A549 (cell line): ENCODE measurements around the gene ENGASE. TPM values are rescaled to one million over a fixed set of nuclear protein-coding genes. Genes with fewer than 3 reads are reported as not detected.
A peak's percentile ranks its signal among the peaks of the same experiment; 100 is the strongest.

Experiments
- ATAC-seq, 2 experiments: fragments of 200-7000 bp in 1 of 2; fragments of >200 bp in 1 of 2; cut with Nextera tagmentation in 1 of 2; cut with Tn5 transposase in 1 of 2; 3 replicates each; pipeline versions ENCODE4 v1.8.0 to v1.9.1; 2018 to 2020; ENCODE audit warnings: mild to moderate bottlenecking in 1 of 2, moderate library complexity in 1 of 2
- CTCF ChIA-PET: fragments of 300-600 bp; sonication (Branson Sonifier 250); formaldehyde crosslinking; extraction: SDS; loops from one replicate; lab custom pipeline; 2021; ENCODE audit warnings: antibody characterized with exemption, inconsistent platforms; lab: Yijun Ruan, JAX
- POLR2A ChIA-PET: fragments of 350-600 bp; formaldehyde crosslinking; extraction: SDS; loops from one replicate; lab custom pipeline; 2021; ENCODE audit warnings: antibody characterized with exemption, inconsistent platforms; lab: Yijun Ruan, JAX
- DNase-seq, 2 experiments: peaks; one replicate each; pipeline versions ENCODE4 v3.0.0 to v3.0.0-alpha.2; 2011 to 2016; ENCODE audit warnings: low read depth in 1 of 2, low spot score in 1 of 2
- FAIRE-seq: peaks from 2 replicates; lab custom pipeline; 2011; peaks lifted over from hg19 to GRCh38; lab: Jason Lieb, UNC
- H3K27ac ChIP-seq, 2 experiments: fragments of >200 bp; sonication (Bioruptor Twin); formaldehyde crosslinking; 3 replicates each; pipeline ENCODE4 v1.5.1; 2016 to 2017
- H3K4me1 ChIP-seq: fragments of >200 bp; sonication (Bioruptor Twin); formaldehyde crosslinking; 3 replicates; pipeline ENCODE4 v1.6.1; 2016
- H3K4me2 ChIP-seq: fragments of >200 bp; sonication (Bioruptor Twin); formaldehyde crosslinking; 3 replicates; pipeline ENCODE4 v1.6.1; 2016
- H3K4me3 ChIP-seq: fragments of >200 bp; sonication (Bioruptor Twin); formaldehyde crosslinking; 3 replicates; pipeline ENCODE4 v1.5.1; 2016
- H3K9me3 ChIP-seq: fragments of >200 bp; sonication (Bioruptor Twin); formaldehyde crosslinking; 3 replicates; pipeline ENCODE4 v1.6.1; 2016
- BHLHE40 ChIP-seq: IDR thresholded peaks from 2 replicates; pipeline ENCODE4 v1.6.1; 2012; ENCODE audit warnings: low read depth, low read length, inconsistent platforms
- CBX8 ChIP-seq: fragments of 200-600 bp; sonication (generic); IDR thresholded peaks from 2 replicates; pipeline ENCODE4 v1.6.1; 2016
- CEBPB ChIP-seq, 2 experiments: fragments of >200 bp in 1 of 2; sonication (Bioruptor Twin) in 1 of 2; formaldehyde crosslinking in 1 of 2; IDR thresholded peaks; 2 replicates each; pipeline ENCODE4 v1.6.1; 2012 to 2016
- CHD2 ChIP-seq: fragments of 150-350 bp; IDR thresholded peaks from 2 replicates; pipeline ENCODE4 v1.6.1; 2014; ENCODE audit warnings: low read length; ENCODE audit not compliant: partially characterized antibody
- CHD4 ChIP-seq: fragments of 200-600 bp; sonication (generic); IDR thresholded peaks from 2 replicates; pipeline ENCODE4 v1.6.1; 2016; ENCODE audit warnings: antibody characterized with exemption, mild to moderate bottlenecking, borderline replicate concordance
- EHMT2 ChIP-seq: fragments of 200-600 bp; sonication (generic); IDR thresholded peaks from 2 replicates; pipeline ENCODE4 v1.6.1; 2016; ENCODE audit warnings: antibody characterized with exemption, low read depth, mild to moderate bottlenecking, moderate library complexity
- ESRRA ChIP-seq: fragments of 150-350 bp; IDR thresholded peaks from 2 replicates; pipeline ENCODE4 v1.6.1; 2014; ENCODE audit warnings: mild to moderate bottlenecking, low read length, borderline replicate concordance
- FOSB ChIP-seq: fragments of 250-450 bp; sonication (Bioruptor Pico); IDR thresholded peaks from 2 replicates; pipeline ENCODE4 v1.5.0; 2020; ENCODE audit warnings: mild to moderate bottlenecking, moderate library complexity
- FOSL2 ChIP-seq, 2 experiments: fragments of 450-650 bp in 1 of 2; fragments of >200 bp in 1 of 2; sonication (Bioruptor Twin) in 1 of 2; formaldehyde crosslinking; IDR thresholded peaks; 2 replicates each; pipeline versions ENCODE4 v1.5.0 to v1.6.1; 2016 to 2020; ENCODE audit warnings: mild to moderate bottlenecking in 1 of 2, moderate library complexity in 1 of 2
- FOXS1 ChIP-seq: fragments of 250-450 bp; sonication (Bioruptor Pico); IDR thresholded peaks from 2 replicates; pipeline ENCODE4 v1.5.0; 2020; ENCODE audit warnings: mild to moderate bottlenecking, moderate library complexity
- GATA3 ChIP-seq: IDR thresholded peaks from 2 replicates; pipeline ENCODE4 v1.6.1; 2012; ENCODE audit warnings: borderline replicate concordance
- HEYL ChIP-seq: fragments of 250-450 bp; sonication (Bioruptor Pico); IDR thresholded peaks from 2 replicates; pipeline ENCODE4 v1.8.0; 2021; ENCODE audit warnings: mild to moderate bottlenecking, moderate library complexity
- HOXB13 ChIP-seq: fragments of 250-450 bp; sonication (Bioruptor Pico); IDR thresholded peaks from 2 replicates; pipeline ENCODE4 v1.5.0; 2020; ENCODE audit warnings: low read depth, mild to moderate bottlenecking, moderate library complexity
- HOXB5 ChIP-seq: fragments of 250-450 bp; sonication (Bioruptor Pico); IDR thresholded peaks from 2 replicates; pipeline ENCODE4 v1.5.0; 2020; ENCODE audit warnings: mild to moderate bottlenecking, moderate library complexity
- JUN ChIP-seq, 2 experiments: fragments of >200 bp; sonication (Bioruptor Twin); formaldehyde crosslinking; IDR thresholded peaks; 2 replicates in 1 of 2; 3 replicates in 1 of 2; pipeline ENCODE4 v1.6.1; 2016 to 2017
- JUNB ChIP-seq: fragments of >200 bp; sonication (Bioruptor Twin); formaldehyde crosslinking; IDR thresholded peaks from 2 replicates; pipeline ENCODE4 v1.6.1; 2016
- KDM1A ChIP-seq: fragments of 200-600 bp; sonication (generic); IDR thresholded peaks from 2 replicates; pipeline ENCODE4 v1.6.1; 2016; ENCODE audit warnings: low read depth, mild to moderate bottlenecking
- KDM5A ChIP-seq: fragments of 200-600 bp; sonication (generic); IDR thresholded peaks from 2 replicates; pipeline ENCODE4 v1.6.1; 2016; ENCODE audit warnings: antibody characterized with exemption, mild to moderate bottlenecking
- MAFK ChIP-seq: fragments of 450-650 bp; IDR thresholded peaks from 2 replicates; pipeline ENCODE4 v1.6.1; 2014; ENCODE audit not compliant: partially characterized antibody
- MAZ ChIP-seq: fragments of 150-350 bp; IDR thresholded peaks from 2 replicates; pipeline ENCODE4 v1.6.1; 2014; ENCODE audit warnings: antibody characterized with exemption, low read depth, low read length, borderline replicate concordance
- NPAS2 ChIP-seq: fragments of 250-450 bp; sonication (Bioruptor Pico); IDR thresholded peaks from 2 replicates; pipeline ENCODE4 v1.8.0; 2022; ENCODE audit warnings: mild to moderate bottlenecking, moderate library complexity, borderline replicate concordance
- NR3C1 ChIP-seq: fragments of >200 bp; sonication (Bioruptor Twin); formaldehyde crosslinking; IDR thresholded peaks from 3 replicates; pipeline ENCODE4 v1.6.1; 2017
- PHF8 ChIP-seq: fragments of 200-600 bp; sonication (generic); IDR thresholded peaks from 2 replicates; pipeline ENCODE4 v1.6.1; 2016; ENCODE audit warnings: low read depth, mild to moderate bottlenecking, antibody characterized with exemption, moderate library complexity, borderline replicate concordance
- POLR2A ChIP-seq: IDR thresholded peaks from 2 replicates; pipeline ENCODE4 v1.6.1; 2012; ENCODE audit warnings: mild to moderate bottlenecking, low read length
- RARB ChIP-seq: fragments of 250-450 bp; sonication (Bioruptor Pico); IDR thresholded peaks from 2 replicates; pipeline ENCODE4 v1.8.0; 2021; ENCODE audit warnings: mild to moderate bottlenecking, moderate library complexity
- RCOR1 ChIP-seq: fragments of 150-350 bp; IDR thresholded peaks from 2 replicates; pipeline ENCODE4 v1.6.1; 2014; ENCODE audit warnings: antibody characterized with exemption, low read length, low read depth
- RFX5 ChIP-seq: fragments of 450-650 bp; IDR thresholded peaks from 2 replicates; pipeline ENCODE4 v1.7.1; 2014; ENCODE audit warnings: antibody characterized with exemption, mild to moderate bottlenecking, moderate library complexity
- SMC3 ChIP-seq: fragments of >200 bp; sonication (Bioruptor Twin); formaldehyde crosslinking; IDR thresholded peaks from 3 replicates; pipeline ENCODE4 v1.6.1; 2018; ENCODE audit warnings: inconsistent platforms
- TFCP2L1 ChIP-seq: fragments of 250-450 bp; sonication (Bioruptor Pico); IDR thresholded peaks from 2 replicates; pipeline ENCODE4 v1.5.0; 2021; ENCODE audit warnings: mild to moderate bottlenecking
- TP53 ChIP-seq: fragments of 250-450 bp; sonication (Bioruptor Pico); IDR thresholded peaks from 2 replicates; pipeline ENCODE4 v1.5.0; 2021; ENCODE audit warnings: mild to moderate bottlenecking, moderate library complexity
- ZFP36 ChIP-seq: fragments of 450-650 bp; IDR thresholded peaks from 2 replicates; pipeline ENCODE4 v1.6.1; 2014; ENCODE audit warnings: borderline replicate concordance; ENCODE audit not compliant: partially characterized antibody
- ZNF302 ChIP-seq: fragments of 250-450 bp; sonication (Bioruptor Pico); IDR thresholded peaks from 2 replicates; pipeline ENCODE4 v1.9.0; 2021; ENCODE audit warnings: inconsistent platforms, mild to moderate bottlenecking, moderate library complexity
- WGBS: methylation state at CpG from one replicate; pipeline ENCODE4 v1.1.6; 2017; ENCODE audit errors: missing lambda C conversion rate; 5-methylcytosine and 5-hydroxymethylcytosine counted together
- polyA plus RNA-seq, 4 experiments: library from polyadenylated mRNA; depleted of rRNA in 3 of 4; stranded (reverse); fragments of >200 nt; fragmentation: RNase III in 1 of 4; extraction: RNeasy Plus Mini Kit Qiagen cat#74134 plus additional on column Dnase treatment in 1 of 4; gene quantifications; 2 replicates in 3 of 4; 3 replicates in 1 of 4; pipeline ENCODE4 v1.2.3, GENCODE V29; 2011 to 2017
- TF ChIP-seq, protein P1 (sequence below): IDR thresholded peaks from 2 replicates; pipeline ENCODE4 v1.6.1; 2012; ENCODE audit warnings: low read depth, borderline replicate concordance
- TF ChIP-seq, protein P2 (sequence below): fragments of >200 bp; sonication (Bioruptor Twin); formaldehyde crosslinking; IDR thresholded peaks from 3 replicates; pipeline ENCODE4 v1.6.1; 2016
- TF ChIP-seq, protein P3 (sequence below): IDR thresholded peaks from 2 replicates; pipeline ENCODE4 v1.6.1; 2012
- TF ChIP-seq, protein P4 (sequence below): fragments of 150-350 bp; IDR thresholded peaks from 2 replicates; pipeline ENCODE4 v1.6.1; 2014; ENCODE audit warnings: low read depth, mild to moderate bottlenecking, low read length
- TF ChIP-seq, protein P5 (sequence below): fragments of >200 bp; sonication (Bioruptor Twin); formaldehyde crosslinking; IDR thresholded peaks from 2 replicates; pipeline ENCODE4 v1.6.1; 2016
- TF ChIP-seq, protein P6 (sequence below): IDR thresholded peaks from 2 replicates; pipeline ENCODE4 v1.6.1; 2012

Gene ENGASE
- polyA plus RNA-seq, 2 of the 4 experiments (the other 2 are of a cell fraction), result 13.4 to 41.7 TPM

DNA sequence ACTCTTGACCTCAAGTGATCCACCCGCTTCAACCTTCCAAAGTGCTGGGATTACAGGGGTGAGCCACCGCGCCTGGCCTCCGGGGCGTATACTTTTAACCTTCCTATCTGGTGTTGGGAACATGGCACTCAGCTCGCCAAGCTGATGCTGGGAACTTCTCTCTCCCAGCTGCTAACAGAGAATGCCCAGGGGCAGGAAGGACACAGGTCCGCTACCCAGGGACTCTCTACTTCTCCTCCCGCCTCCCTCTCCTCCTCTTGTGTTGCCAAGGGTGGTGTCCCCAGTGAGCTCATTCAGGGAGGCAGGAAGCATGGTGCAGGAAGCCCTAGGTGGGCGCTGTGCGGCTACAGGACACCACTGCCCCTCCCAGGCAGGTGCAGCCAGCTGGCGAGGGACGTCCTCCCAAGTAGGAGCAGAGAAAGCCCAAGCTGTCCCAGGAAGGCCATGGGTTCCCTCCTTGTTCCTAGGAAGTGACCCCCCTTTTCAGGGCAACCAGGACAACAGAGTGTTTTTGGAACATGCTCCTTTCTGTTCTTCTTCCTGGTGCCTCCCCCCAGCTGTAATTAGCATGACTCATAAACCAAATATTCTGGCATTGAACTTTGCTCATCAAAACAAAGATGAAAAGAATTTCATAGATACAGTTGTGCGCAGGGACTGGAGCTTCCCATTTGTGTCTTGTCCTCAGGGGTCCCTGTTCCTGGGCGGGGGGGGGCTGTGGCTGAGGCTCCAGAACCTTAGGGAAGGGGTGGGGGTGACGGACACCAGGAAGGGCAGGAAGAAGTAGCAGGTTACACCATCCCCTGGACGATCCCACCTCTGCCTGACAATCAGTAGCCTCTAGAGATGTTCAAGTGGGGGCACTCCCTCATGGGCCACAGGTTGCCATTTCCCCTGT is 48.0 kb upstream of the ENGASE start:
- ChIA-PET POLR2A (interaction anchor here (0.6 to 3.5 kb wide), 8 partner anchors 8 to 92 kb away, joined by 3 to 34 read pairs (median 6); partner anchors contain the start of genes CANT1 and ENGASE), CTCF (interaction anchor here (0.5 to 18.2 kb wide), 18 partner anchors 8 to 370 kb away, joined by 3 to 376 read pairs (median 4); partner anchors contain the start of gene CANT1)
- H3K4me1 ChIP-seq, result peaks cover 51% of the 10 kb centered on the region
- no peaks in the 10 kb centered on the region for H3K9me3 ChIP-seq
- H3K4me2 ChIP-seq, result peak overlapping the region; percentile 88
- peak overlapping the region; percentile 15; the same call in 1 of the 3 replicates for H3K4me3 ChIP-seq
- peak; percentile 78 to 86 for DNase-seq
- peak overlapping the region; percentile 78 to 88 for H3K27ac ChIP-seq
- WGBS, result 43% methylated on average over 15 of the region's 16 CpGs
- peak; percentile 22 to 31 for ATAC-seq
- no peak for FAIRE-seq
- TF ChIP-seq FOSL2 (IDR thresholded peaks at IDR 0.05), result peak; percentile 84
- peak; percentile 92 for TF ChIP-seq FOSL2 (CRISPR knock-in tag; IDR thresholded peaks at IDR 0.05)
- TF ChIP-seq RFX5, result no peak
- TF ChIP-seq ESRRA, result 0 out of 2 replicates have a peak, but pooled peaks have one; percentile 22
- no peak for TF ChIP-seq PHF8
- no peak for TF ChIP-seq CEBPB (IDR thresholded peaks at IDR 0.05)
- no peak for TF ChIP-seq MAZ
- TF ChIP-seq, protein P1, sequence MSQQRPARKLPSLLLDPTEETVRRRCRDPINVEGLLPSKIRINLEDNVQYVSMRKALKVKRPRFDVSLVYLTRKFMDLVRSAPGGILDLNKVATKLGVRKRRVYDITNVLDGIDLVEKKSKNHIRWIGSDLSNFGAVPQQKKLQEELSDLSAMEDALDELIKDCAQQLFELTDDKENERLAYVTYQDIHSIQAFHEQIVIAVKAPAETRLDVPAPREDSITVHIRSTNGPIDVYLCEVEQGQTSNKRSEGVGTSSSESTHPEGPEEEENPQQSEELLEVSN, result no peak
- TF ChIP-seq NPAS2 (CRISPR knock-in tag), result no peak
- 0 out of 2 replicates have a peak, but pooled peaks have one; percentile 29 for TF ChIP-seq HOXB13 (CRISPR knock-in tag)
- no peak for TF ChIP-seq ZFP36
- no peak for TF ChIP-seq MAFK
- TF ChIP-seq, protein P2, sequence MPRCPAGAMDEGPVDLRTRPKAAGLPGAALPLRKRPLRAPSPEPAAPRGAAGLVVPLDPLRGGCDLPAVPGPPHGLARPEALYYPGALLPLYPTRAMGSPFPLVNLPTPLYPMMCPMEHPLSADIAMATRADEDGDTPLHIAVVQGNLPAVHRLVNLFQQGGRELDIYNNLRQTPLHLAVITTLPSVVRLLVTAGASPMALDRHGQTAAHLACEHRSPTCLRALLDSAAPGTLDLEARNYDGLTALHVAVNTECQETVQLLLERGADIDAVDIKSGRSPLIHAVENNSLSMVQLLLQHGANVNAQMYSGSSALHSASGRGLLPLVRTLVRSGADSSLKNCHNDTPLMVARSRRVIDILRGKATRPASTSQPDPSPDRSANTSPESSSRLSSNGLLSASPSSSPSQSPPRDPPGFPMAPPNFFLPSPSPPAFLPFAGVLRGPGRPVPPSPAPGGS, result no peak
- no peak for TF ChIP-seq RARB (CRISPR knock-in tag)
- peak; percentile 66 for TF ChIP-seq JUNB
- no peak for TF ChIP-seq HEYL
- TF ChIP-seq KDM1A, result no peak
- TF ChIP-seq, protein P3, sequence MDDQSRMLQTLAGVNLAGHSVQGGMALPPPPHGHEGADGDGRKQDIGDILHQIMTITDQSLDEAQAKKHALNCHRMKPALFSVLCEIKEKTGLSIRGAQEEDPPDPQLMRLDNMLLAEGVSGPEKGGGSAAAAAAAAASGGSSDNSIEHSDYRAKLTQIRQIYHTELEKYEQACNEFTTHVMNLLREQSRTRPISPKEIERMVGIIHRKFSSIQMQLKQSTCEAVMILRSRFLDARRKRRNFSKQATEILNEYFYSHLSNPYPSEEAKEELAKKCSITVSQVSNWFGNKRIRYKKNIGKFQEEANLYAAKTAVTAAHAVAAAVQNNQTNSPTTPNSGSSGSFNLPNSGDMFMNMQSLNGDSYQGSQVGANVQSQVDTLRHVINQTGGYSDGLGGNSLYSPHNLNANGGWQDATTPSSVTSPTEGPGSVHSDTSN, result no peak
- TF ChIP-seq, protein P4, sequence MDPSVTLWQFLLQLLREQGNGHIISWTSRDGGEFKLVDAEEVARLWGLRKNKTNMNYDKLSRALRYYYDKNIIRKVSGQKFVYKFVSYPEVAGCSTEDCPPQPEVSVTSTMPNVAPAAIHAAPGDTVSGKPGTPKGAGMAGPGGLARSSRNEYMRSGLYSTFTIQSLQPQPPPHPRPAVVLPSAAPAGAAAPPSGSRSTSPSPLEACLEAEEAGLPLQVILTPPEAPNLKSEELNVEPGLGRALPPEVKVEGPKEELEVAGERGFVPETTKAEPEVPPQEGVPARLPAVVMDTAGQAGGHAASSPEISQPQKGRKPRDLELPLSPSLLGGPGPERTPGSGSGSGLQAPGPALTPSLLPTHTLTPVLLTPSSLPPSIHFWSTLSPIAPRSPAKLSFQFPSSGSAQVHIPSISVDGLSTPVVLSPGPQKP, result no peak
- no peak for TF ChIP-seq SMC3
- no peak for TF ChIP-seq TFCP2L1 (CRISPR knock-in tag)
- TF ChIP-seq TP53 (CRISPR knock-in tag), result no peak
- TF ChIP-seq, protein P5, sequence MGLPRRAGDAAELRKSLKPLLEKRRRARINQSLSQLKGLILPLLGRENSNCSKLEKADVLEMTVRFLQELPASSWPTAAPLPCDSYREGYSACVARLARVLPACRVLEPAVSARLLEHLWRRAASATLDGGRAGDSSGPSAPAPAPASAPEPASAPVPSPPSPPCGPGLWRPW, result no peak
- TF ChIP-seq, protein P6, sequence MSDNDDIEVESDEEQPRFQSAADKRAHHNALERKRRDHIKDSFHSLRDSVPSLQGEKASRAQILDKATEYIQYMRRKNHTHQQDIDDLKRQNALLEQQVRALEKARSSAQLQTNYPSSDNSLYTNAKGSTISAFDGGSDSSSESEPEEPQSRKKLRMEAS, result peak; percentile 64; the same call in 1 of the 2 replicates
- no peak for TF ChIP-seq FOXS1 (CRISPR knock-in tag)
- TF ChIP-seq RCOR1, result no peak
- TF ChIP-seq ZNF302 (CRISPR knock-in tag), result no peak
- no peak for TF ChIP-seq CHD2
- no peak for TF ChIP-seq KDM5A
- TF ChIP-seq JUN (IDR thresholded peaks at IDR 0.05), result peak; percentile 46 to 65; a peak in 3 of 5 replicates
- no peak for TF ChIP-seq FOSB (CRISPR knock-in tag)
- no peak for TF ChIP-seq BHLHE40
- peak; percentile 50; the same call in 1 of the 2 replicates for TF ChIP-seq GATA3
- TF ChIP-seq EHMT2, result no peak
- no peak for TF ChIP-seq POLR2A
- no peak for TF ChIP-seq NR3C1
- TF ChIP-seq CBX8, result no peak
- TF ChIP-seq HOXB5, result no peak
- TF ChIP-seq CHD4, result no peak
